Lower leg skin (tissue), 3 donors: Measurements from ENCODE around the gene PTCSC3.

Experiments
- CTCF ChIP-seq, 3 donors: fragments of 450-650 bp; IDR thresholded peaks; one replicate each; pipeline ENCODE4 v1.5.1; 2016; ENCODE audit warnings: antibody characterized with exemption in 3 of 3, mild to moderate bottlenecking in 3 of 3, moderate library complexity in 2 of 3
- POLR2A ChIP-seq, 2 donors: fragments of 450-650 bp; IDR thresholded peaks; one replicate each; pipeline ENCODE4 v1.6.1; 2016 to 2017; ENCODE audit warnings: antibody characterized with exemption in 2 of 2, mild to moderate bottlenecking in 1 of 2, moderate library complexity in 1 of 2

GRCh38 chr14:36129181-36129580 lies 47.3 kb downstream of the PTCSC3 start:
- no peak for TF ChIP-seq CTCF (IDR thresholded peaks at IDR 0.05)
- no peak for TF ChIP-seq POLR2A (IDR thresholded peaks at IDR 0.05)
